Suprapubic skin (tissue), 3 donors: ENCODE results near the gene KTN1.

Experiments used
- POLR2A ChIP-seq, 2 donors: fragments of 450-650 bp; IDR thresholded peaks; one replicate each; pipeline ENCODE4 v1.6.1; 2017; ENCODE audit warnings: antibody characterized with exemption in 2 of 2, mild to moderate bottlenecking in 2 of 2, moderate library complexity in 2 of 2
- TF ChIP-seq, protein P1 (sequence below), 2 donors: fragments of 200-600 bp in 1 of 2; fragments of 450-650 bp in 1 of 2; sonication (generic) in 1 of 2; IDR thresholded peaks; one replicate each; pipeline ENCODE4 v1.5.1; 2016 to 2019; ENCODE audit warnings: antibody characterized with exemption in 2 of 2, mild to moderate bottlenecking in 1 of 2, moderate library complexity in 1 of 2

DNA sequence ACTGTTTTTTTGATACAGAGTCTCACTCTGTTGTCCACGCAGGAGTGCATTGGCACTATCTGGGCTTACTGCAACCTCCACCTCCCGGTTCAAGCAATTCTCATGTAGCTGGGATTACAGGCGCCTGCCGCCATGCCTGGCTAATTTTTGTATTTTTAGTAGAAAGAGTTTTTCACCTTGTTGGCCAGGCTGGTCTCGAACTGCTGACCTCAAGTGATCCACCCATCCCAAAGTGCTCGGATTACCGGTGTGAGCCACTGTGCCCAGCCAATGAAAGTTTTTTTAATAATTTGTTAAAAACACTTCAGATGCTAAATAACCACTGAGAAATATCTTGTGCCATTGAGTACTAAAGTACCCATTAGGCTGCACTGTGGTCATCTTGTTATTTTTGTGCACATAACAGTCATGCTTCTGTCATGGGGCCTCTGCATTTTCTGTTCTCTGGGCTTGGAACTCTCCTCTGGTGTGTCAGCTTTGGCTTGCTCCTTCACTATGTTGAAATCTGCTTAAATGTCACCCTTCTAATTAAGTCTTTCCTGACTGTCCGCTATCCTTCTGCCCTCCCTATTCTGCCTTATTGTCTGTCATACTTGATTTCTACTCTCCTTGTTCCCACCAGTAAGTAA lies 105.1 kb downstream of the KTN1 start:
- TF ChIP-seq, protein P1, sequence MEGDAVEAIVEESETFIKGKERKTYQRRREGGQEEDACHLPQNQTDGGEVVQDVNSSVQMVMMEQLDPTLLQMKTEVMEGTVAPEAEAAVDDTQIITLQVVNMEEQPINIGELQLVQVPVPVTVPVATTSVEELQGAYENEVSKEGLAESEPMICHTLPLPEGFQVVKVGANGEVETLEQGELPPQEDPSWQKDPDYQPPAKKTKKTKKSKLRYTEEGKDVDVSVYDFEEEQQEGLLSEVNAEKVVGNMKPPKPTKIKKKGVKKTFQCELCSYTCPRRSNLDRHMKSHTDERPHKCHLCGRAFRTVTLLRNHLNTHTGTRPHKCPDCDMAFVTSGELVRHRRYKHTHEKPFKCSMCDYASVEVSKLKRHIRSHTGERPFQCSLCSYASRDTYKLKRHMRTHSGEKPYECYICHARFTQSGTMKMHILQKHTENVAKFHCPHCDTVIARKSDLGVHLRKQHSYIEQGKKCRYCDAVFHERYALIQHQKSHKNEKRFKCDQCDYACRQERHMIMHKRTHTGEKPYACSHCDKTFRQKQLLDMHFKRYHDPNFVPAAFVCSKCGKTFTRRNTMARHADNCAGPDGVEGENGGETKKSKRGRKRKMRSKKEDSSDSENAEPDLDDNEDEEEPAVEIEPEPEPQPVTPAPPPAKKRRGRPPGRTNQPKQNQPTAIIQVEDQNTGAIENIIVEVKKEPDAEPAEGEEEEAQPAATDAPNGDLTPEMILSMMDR (IDR thresholded peaks at IDR 0.05) = no peak
- TF ChIP-seq POLR2A (IDR thresholded peaks at IDR 0.05) = no peak
